HCT116 (cell line): Measurements from ENCODE around the gene GGA1.

Experiments
- CTCF ChIP-seq, 3 experiments: fragments of 200-600 bp in 1 of 3; sonication (generic) in 1 of 3; IDR thresholded peaks in 2 of 3; conservative IDR thresholded peaks in 1 of 3; 2 replicates each; pipeline ENCODE4 v1.5.1; 2012 to 2017; ENCODE audit warnings: low read depth in 2 of 3, low read length in 2 of 3, antibody characterized with exemption in 1 of 3, borderline replicate concordance in 1 of 3, control low read depth in 1 of 3, mild to moderate bottlenecking in 1 of 3, mixed read lengths in 1 of 3, mixed run types in 1 of 3, moderate library complexity in 1 of 3; ENCODE audit not compliant: insufficient read depth in 1 of 3
- EZH2 ChIP-seq: fragments of 200-600 bp; sonication (generic); IDR thresholded peaks from 2 replicates; pipeline ENCODE4 v1.6.1; 2017; ENCODE audit warnings: antibody characterized with exemption, mixed run types
- EZH2phosphoT487 ChIP-seq: fragments of 200-600 bp; IDR thresholded peaks from 2 replicates; pipeline ENCODE4 v1.6.1; 2018; ENCODE audit warnings: antibody characterized with exemption, borderline replicate concordance
- JUND ChIP-seq: IDR thresholded peaks from 2 replicates; pipeline ENCODE4 v1.6.1; 2012
- POLR2A ChIP-seq: IDR thresholded peaks from 2 replicates; pipeline ENCODE4 v1.7.0; 2011; ENCODE audit warnings: borderline replicate concordance; ENCODE audit not compliant: insufficient read depth, insufficient read length; ENCODE audit errors: extremely low read depth
- POLR2AphosphoS5 ChIP-seq: IDR thresholded peaks from 2 replicates; pipeline ENCODE4 v1.6.1; 2011; ENCODE audit warnings: mild to moderate bottlenecking, low read depth, low read length, moderate library complexity
- REST ChIP-seq: IDR thresholded peaks from 2 replicates; pipeline ENCODE4 v1.6.1; 2012; ENCODE audit warnings: low read depth
- SIN3A ChIP-seq: IDR thresholded peaks from 2 replicates; pipeline ENCODE4 v1.6.1; 2012; ENCODE audit warnings: low read depth
- SRF ChIP-seq: IDR thresholded peaks from 2 replicates; pipeline ENCODE4 v1.6.1; 2012; ENCODE audit warnings: low read depth

- TF ChIP-seq POLR2A (no peak), CTCF (IDR thresholded peaks at IDR 0.05 in 2 of 3, conservative IDR thresholded peaks at IDR 0.05 in 1 of 3; ENCODE audit: borderline replicate concordance in 1 of 3, insufficient read depth in 1 of 3, low read depth in 2 of 3, low read length in 2 of 3) (peak in 2 of 3 experiments; percentile 33 to 39; a peak in 3 of 6 replicates), EZH2 (no peak), EZH2phosphoT487 (no peak), SRF (no peak), REST (no peak), POLR2AphosphoS5 (0 out of 2 replicates have a peak, but pooled peaks have one; percentile 30), JUND (no peak), SIN3A (no peak)
These were observed 25.8 kb downstream of the GGA1 start for GRCh38 chr22:37634417-37634924.
